ENCODE results near the gene EZR.

DNA sequence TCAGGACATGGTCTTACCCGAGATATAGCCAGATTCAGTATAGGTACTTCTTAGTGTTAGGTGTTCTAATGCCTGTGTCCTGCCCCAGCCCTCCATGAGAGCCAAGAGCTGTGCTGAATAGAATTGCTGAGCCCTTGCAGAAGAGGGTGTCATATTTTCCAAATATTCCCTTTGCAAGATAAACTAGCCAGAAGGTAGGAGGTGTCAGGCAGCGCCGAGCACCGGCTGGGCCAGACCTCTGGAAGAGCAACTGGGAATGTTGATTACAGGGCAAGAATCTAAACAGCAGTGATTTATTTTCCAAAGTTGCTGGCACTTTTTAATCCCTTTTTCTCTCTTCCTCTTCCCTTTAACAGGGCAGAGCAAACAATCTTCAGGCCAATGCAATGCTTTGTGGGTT lies 37.1 kb upstream of the EZR start:
- TF ChIP-seq, protein P1, sequence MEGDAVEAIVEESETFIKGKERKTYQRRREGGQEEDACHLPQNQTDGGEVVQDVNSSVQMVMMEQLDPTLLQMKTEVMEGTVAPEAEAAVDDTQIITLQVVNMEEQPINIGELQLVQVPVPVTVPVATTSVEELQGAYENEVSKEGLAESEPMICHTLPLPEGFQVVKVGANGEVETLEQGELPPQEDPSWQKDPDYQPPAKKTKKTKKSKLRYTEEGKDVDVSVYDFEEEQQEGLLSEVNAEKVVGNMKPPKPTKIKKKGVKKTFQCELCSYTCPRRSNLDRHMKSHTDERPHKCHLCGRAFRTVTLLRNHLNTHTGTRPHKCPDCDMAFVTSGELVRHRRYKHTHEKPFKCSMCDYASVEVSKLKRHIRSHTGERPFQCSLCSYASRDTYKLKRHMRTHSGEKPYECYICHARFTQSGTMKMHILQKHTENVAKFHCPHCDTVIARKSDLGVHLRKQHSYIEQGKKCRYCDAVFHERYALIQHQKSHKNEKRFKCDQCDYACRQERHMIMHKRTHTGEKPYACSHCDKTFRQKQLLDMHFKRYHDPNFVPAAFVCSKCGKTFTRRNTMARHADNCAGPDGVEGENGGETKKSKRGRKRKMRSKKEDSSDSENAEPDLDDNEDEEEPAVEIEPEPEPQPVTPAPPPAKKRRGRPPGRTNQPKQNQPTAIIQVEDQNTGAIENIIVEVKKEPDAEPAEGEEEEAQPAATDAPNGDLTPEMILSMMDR (IDR thresholded peaks at IDR 0.05) = no peak
- TF ChIP-seq, protein P2, sequence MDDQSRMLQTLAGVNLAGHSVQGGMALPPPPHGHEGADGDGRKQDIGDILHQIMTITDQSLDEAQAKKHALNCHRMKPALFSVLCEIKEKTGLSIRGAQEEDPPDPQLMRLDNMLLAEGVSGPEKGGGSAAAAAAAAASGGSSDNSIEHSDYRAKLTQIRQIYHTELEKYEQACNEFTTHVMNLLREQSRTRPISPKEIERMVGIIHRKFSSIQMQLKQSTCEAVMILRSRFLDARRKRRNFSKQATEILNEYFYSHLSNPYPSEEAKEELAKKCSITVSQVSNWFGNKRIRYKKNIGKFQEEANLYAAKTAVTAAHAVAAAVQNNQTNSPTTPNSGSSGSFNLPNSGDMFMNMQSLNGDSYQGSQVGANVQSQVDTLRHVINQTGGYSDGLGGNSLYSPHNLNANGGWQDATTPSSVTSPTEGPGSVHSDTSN (IDR thresholded peaks at IDR 0.05) = no peak
- TF ChIP-seq EP300 (IDR thresholded peaks at IDR 0.05) (no peak), EHF (CRISPR knock-in tag; IDR thresholded peaks at IDR 0.05) (no peak), MAZ (IDR thresholded peaks at IDR 0.05; ENCODE audit: borderline replicate concordance, low read depth, low read length) (no peak), TP53 (CRISPR knock-in tag; IDR thresholded peaks at IDR 0.05) (no peak), RAD21 (conservative IDR thresholded peaks at IDR 0.05 in 1 of 2, IDR thresholded peaks at IDR 0.05 in 1 of 2) (no peak), POLR2A (IDR thresholded peaks at IDR 0.05; ENCODE audit: low read length) (no peak), SMC3 (IDR thresholded peaks at IDR 0.05) (no peak), JUN (IDR thresholded peaks at IDR 0.05) (no peak), GATA3 (IDR thresholded peaks at IDR 0.05; ENCODE audit: borderline replicate concordance) (no peak), CEBPB (IDR thresholded peaks at IDR 0.05) (no peak)
- TF ChIP-seq, protein P3, sequence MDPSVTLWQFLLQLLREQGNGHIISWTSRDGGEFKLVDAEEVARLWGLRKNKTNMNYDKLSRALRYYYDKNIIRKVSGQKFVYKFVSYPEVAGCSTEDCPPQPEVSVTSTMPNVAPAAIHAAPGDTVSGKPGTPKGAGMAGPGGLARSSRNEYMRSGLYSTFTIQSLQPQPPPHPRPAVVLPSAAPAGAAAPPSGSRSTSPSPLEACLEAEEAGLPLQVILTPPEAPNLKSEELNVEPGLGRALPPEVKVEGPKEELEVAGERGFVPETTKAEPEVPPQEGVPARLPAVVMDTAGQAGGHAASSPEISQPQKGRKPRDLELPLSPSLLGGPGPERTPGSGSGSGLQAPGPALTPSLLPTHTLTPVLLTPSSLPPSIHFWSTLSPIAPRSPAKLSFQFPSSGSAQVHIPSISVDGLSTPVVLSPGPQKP (IDR thresholded peaks at IDR 0.05; ENCODE audit: low read depth, low read length) = no peak
- TF ChIP-seq, protein P4, sequence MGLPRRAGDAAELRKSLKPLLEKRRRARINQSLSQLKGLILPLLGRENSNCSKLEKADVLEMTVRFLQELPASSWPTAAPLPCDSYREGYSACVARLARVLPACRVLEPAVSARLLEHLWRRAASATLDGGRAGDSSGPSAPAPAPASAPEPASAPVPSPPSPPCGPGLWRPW (IDR thresholded peaks at IDR 0.05) = no peak

All from A549 (cell line).